Right lobe of liver (tissue), 4 donors: ENCODE measurements around the gene ATP1A3.

Experiments used
- POLR2A ChIP-seq: fragments of 450-650 bp; IDR thresholded peaks from one replicate; pipeline ENCODE4 v1.6.1; 2017; ENCODE audit warnings: antibody characterized with exemption, mild to moderate bottlenecking
- TF ChIP-seq, protein P1 (sequence below), 4 donors: fragments of 200-600 bp in 3 of 4; fragments of 450-650 bp in 1 of 4; IDR thresholded peaks; one replicate each; pipeline versions ENCODE4 v1.5.1 to v1.8.0; 2016 to 2022; ENCODE audit warnings: antibody characterized with exemption in 4 of 4, mild to moderate bottlenecking in 2 of 4
- donor health status: DM: no; HTN: no; CAD: no.
- donor health status: DM: no; HTN: no; CAD: no.
- donor health status: DM: no; HTN: yes; CAD: no.

DNA sequence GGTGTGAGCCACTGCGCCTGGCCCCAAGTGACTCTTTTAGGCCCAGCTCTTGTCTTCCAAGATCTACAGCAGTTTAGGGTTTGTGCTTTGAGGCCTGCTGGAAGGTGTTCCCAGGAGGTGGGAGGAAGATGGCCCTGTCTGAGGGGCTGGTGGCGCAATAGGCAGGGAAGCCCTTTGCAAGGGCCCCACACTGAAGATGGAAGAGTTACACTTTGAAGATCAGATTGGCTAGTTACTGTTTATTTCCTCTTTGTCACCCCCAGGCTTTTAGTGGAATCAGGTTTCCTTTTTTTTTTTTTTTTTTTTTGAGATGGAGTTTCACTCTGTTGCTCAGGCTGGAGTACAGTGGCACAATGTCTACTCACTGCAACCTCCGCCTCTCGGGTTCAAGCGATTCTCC is 33.1 kb downstream of the ATP1A3 start:
- TF ChIP-seq, protein P1, sequence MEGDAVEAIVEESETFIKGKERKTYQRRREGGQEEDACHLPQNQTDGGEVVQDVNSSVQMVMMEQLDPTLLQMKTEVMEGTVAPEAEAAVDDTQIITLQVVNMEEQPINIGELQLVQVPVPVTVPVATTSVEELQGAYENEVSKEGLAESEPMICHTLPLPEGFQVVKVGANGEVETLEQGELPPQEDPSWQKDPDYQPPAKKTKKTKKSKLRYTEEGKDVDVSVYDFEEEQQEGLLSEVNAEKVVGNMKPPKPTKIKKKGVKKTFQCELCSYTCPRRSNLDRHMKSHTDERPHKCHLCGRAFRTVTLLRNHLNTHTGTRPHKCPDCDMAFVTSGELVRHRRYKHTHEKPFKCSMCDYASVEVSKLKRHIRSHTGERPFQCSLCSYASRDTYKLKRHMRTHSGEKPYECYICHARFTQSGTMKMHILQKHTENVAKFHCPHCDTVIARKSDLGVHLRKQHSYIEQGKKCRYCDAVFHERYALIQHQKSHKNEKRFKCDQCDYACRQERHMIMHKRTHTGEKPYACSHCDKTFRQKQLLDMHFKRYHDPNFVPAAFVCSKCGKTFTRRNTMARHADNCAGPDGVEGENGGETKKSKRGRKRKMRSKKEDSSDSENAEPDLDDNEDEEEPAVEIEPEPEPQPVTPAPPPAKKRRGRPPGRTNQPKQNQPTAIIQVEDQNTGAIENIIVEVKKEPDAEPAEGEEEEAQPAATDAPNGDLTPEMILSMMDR (IDR thresholded peaks at IDR 0.05) = no peak
- no peak for TF ChIP-seq POLR2A
